Measurements from ENCODE around the gene SPECC1. TPM values are rescaled to one million over a fixed set of nuclear protein-coding genes. Genes with fewer than 3 reads are reported as not detected.

SPECC1 gene
- total RNA-seq, 4 donors from 2014 or later, result 9.8 to 24.2 (median 11.7) TPM

DNA sequence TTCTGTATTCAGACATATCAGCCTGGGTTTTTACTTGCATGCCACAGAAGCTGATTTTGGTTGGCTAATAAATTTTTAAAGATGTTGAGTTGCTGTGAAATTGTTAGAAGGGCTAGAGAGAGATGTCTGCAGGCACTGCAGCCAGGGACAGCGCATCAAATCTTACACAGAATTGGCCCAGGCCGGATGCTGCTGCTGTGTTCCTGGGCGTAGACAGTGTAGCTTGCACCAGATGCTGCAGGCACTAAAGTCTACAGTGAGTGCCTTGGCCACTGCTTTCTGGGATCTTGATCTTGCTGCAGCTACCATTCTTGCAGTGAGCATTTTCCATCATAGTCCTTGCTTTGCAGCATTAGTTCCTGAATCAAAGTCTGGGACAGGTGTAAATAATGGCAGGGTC, 169.9 kb downstream of the SPECC1 start:
- H3K4me3 ChIP-seq (ENCODE audit: low read depth, poor library complexity, severe bottlenecking), result no peak overlapping the region
- intact Hi-C loops (cut with DNase I; ENCODE audit: low total_unique reads), result no loop called here
- WGBS, 2 donors, result 83 to 91% methylated on average over 3 of the region's 3 CpGs
- DNase-seq (ENCODE audit: low spot score in 2 of 2), result no peak
- TF ChIP-seq, protein P1, sequence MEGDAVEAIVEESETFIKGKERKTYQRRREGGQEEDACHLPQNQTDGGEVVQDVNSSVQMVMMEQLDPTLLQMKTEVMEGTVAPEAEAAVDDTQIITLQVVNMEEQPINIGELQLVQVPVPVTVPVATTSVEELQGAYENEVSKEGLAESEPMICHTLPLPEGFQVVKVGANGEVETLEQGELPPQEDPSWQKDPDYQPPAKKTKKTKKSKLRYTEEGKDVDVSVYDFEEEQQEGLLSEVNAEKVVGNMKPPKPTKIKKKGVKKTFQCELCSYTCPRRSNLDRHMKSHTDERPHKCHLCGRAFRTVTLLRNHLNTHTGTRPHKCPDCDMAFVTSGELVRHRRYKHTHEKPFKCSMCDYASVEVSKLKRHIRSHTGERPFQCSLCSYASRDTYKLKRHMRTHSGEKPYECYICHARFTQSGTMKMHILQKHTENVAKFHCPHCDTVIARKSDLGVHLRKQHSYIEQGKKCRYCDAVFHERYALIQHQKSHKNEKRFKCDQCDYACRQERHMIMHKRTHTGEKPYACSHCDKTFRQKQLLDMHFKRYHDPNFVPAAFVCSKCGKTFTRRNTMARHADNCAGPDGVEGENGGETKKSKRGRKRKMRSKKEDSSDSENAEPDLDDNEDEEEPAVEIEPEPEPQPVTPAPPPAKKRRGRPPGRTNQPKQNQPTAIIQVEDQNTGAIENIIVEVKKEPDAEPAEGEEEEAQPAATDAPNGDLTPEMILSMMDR (IDR thresholded peaks at IDR 0.05), result no peak
- TF ChIP-seq POLR2A (IDR thresholded peaks at IDR 0.05), result no peak

GRCh38 chr17:20180661-20181060, 171.5 kb downstream of the SPECC1 start:
- 96 to 97% methylated on average over 1 of the region's 1 CpG for WGBS, 2 donors
- intact Hi-C loops (cut with DNase I; ENCODE audit: low total_unique reads), result no loop called here
- no peak for TF ChIP-seq POLR2A (IDR thresholded peaks at IDR 0.05)
- TF ChIP-seq, protein P1 (IDR thresholded peaks at IDR 0.05), result no peak

DNA sequence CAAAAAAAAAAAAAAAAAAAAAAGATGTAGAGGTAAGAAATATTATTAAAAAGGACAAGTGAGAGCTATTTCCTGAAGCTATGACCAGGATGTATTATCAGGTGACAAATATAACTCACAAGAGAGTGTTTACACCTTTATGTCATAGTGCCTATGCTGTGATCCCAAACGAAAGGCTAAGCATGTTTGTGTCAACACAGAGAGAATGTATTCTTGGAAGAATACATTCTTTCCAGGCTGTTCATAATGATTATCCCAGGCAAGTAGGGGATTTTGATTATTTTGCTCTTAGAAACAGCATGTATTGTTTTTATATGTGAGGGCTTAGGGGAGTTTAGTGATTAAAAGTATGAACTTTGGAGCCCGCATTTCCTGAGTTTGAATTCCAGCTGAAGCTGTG, 175.0 kb downstream of the SPECC1 start:
- H3K4me3 ChIP-seq (ENCODE audit: low read depth, poor library complexity, severe bottlenecking), result no peak overlapping the region
- 79 to 88% methylated on average over 2 of the region's 2 CpGs for WGBS, 2 donors
- intact Hi-C loops (cut with DNase I; ENCODE audit: low total_unique reads), result no loop called here
- TF ChIP-seq, protein P1 (IDR thresholded peaks at IDR 0.05), result no peak
- no peak for TF ChIP-seq POLR2A (IDR thresholded peaks at IDR 0.05)
- DNase-seq (ENCODE audit: low spot score in 2 of 2), result no peak

More at GRCh38 chr17:20180661-20181060, 171.5 kb downstream of the SPECC1 start:
- no peak overlapping the region for H3K4me3 ChIP-seq (ENCODE audit: low read depth, poor library complexity, severe bottlenecking)
- no peak for DNase-seq (ENCODE audit: low spot score in 2 of 2)

- intact Hi-C loops (cut with DNase I; ENCODE audit: low total_unique reads), result no loop called here
- WGBS, 2 donors, result 89 to 91% methylated on average over 10 of the region's 10 CpGs
Measured at GRCh38 chr17:20184977-20185619, 175.9 kb downstream of the SPECC1 start.

GRCh38 chr17:20187049-20187448, 177.9 kb downstream of the SPECC1 start:
- H3K4me3 ChIP-seq (ENCODE audit: low read depth, poor library complexity, severe bottlenecking), result no peak overlapping the region
- 72 to 74% methylated on average over 4 of the region's 4 CpGs for WGBS, 2 donors
- intact Hi-C loops (cut with DNase I; ENCODE audit: low total_unique reads), result no loop called here
- TF ChIP-seq, protein P1 (IDR thresholded peaks at IDR 0.05), result no peak
- no peak for TF ChIP-seq POLR2A (IDR thresholded peaks at IDR 0.05)
- DNase-seq (ENCODE audit: low spot score in 2 of 2), result no peak

More at GRCh38 chr17:20184977-20185619, 175.9 kb downstream of the SPECC1 start:
- no peak for DNase-seq (ENCODE audit: low spot score in 2 of 2)
- H3K4me3 ChIP-seq (ENCODE audit: low read depth, poor library complexity, severe bottlenecking), result no peak overlapping the region
- TF ChIP-seq, protein P1 (IDR thresholded peaks at IDR 0.05), result no peak
- TF ChIP-seq POLR2A (IDR thresholded peaks at IDR 0.05), result no peak

- TF ChIP-seq, protein P1 (IDR thresholded peaks at IDR 0.05), result no peak
- no peak for TF ChIP-seq POLR2A (IDR thresholded peaks at IDR 0.05)
- 76 to 87% methylated on average over 5 of the region's 5 CpGs for WGBS, 2 donors
- DNase-seq (ENCODE audit: low spot score in 2 of 2), result no peak
- no peak overlapping the region for H3K4me3 ChIP-seq (ENCODE audit: low read depth, poor library complexity, severe bottlenecking)
- intact Hi-C loops (cut with DNase I; ENCODE audit: low total_unique reads), result no loop called here
Measured at GRCh38 chr17:20189302-20189701, 180.1 kb downstream of the SPECC1 start.

Measured in lower leg skin (tissue), 4 donors.